Left ventricle myocardium inferior (tissue), 1 donor: ENCODE measurements around the gene UPF1. TPM values are rescaled to one million over a fixed set of nuclear protein-coding genes. Genes with fewer than 3 reads are reported as not detected.
A peak's percentile ranks its signal among the peaks of the same experiment; 100 is the strongest.

Experiments
- DNase-seq: peaks from one replicate; pipeline ENCODE4 v3.0.0-alpha.2; 2020
- H3K27ac ChIP-seq: fragments of 200-600 bp; replicated peaks from 2 replicates; pipeline ENCODE4 v1.8.0; 2021
- H3K27me3 ChIP-seq: fragments of 200-600 bp; 2 replicates; pipeline ENCODE4 v1.8.0; 2021; ENCODE audit warnings: low read depth
- H3K36me3 ChIP-seq: fragments of 200-600 bp; 2 replicates; pipeline ENCODE4 v1.8.0; 2021
- H3K4me1 ChIP-seq: fragments of 200-600 bp; 2 replicates; pipeline ENCODE4 v1.8.0; 2021
- H3K4me3 ChIP-seq: fragments of 200-600 bp; 2 replicates; pipeline ENCODE4 v1.8.0; 2021; ENCODE audit warnings: mild to moderate bottlenecking, moderate library complexity
- H3K9me3 ChIP-seq: fragments of 200-600 bp; replicated peaks from 2 replicates; pipeline ENCODE4 v1.8.0; 2021
- CTCF ChIP-seq: fragments of 200-600 bp; IDR thresholded peaks from 2 replicates; pipeline ENCODE4 v1.8.0; 2021; ENCODE audit warnings: antibody characterized with exemption, mild to moderate bottlenecking, borderline replicate concordance
- intact Hi-C: fragments of 100-400 bp; cut with micrococcal nuclease; formaldehyde crosslinking; loops from one replicate; pipeline ENCODE4 v1.11.0; 2022
- total RNA-seq: library from RNA; stranded (reverse); fragmentation: NEBNext Ultra II Directional; extraction: Animal tissue kit (Norgen Biotek cat#: 25700); gene quantifications from one replicate; pipeline ENCODE4 v1.2.1, GENCODE V29; 2021
- donor health status: DM: no; HTN: yes; CAD: no; lungs with severe emphysema.

UPF1 gene
- total RNA-seq, 1 donor from 2014 or later, result 32.3 TPM

- no peak for DNase-seq
- H3K27ac ChIP-seq, result no peak overlapping the region
- TF ChIP-seq CTCF, result no peak
- no peaks in the 10 kb centered on the region for H3K36me3 ChIP-seq
- H3K4me1 ChIP-seq, result peaks cover 24% of the 10 kb centered on the region
- no peaks in the 10 kb centered on the region for H3K9me3 ChIP-seq
- intact Hi-C loops, result no loop called here
- peaks cover 49% of the 10 kb centered on the region for H3K27me3 ChIP-seq
- no peak overlapping the region for H3K4me3 ChIP-seq
These were observed 62.0 kb downstream of the UPF1 start for GRCh38 chr19:18893587-18894253.

- no peaks in the 10 kb centered on the region for H3K9me3 ChIP-seq
- peak overlapping the region; percentile 65 for H3K4me3 ChIP-seq
- peaks cover 24% of the 10 kb centered on the region for H3K4me1 ChIP-seq
- peaks cover 49% of the 10 kb centered on the region for H3K27me3 ChIP-seq
- intact Hi-C loops, result no loop called here
- H3K27ac ChIP-seq, result no peak overlapping the region
- H3K36me3 ChIP-seq, result peaks cover 5% of the 10 kb centered on the region
- no peak for TF ChIP-seq CTCF
- DNase-seq, result no peak
These were observed 62.7 kb downstream of the UPF1 start for GRCh38 chr19:18894254-18895037.

- peaks cover 49% of the 10 kb centered on the region for H3K27me3 ChIP-seq
- intact Hi-C loops, result no loop called here
- TF ChIP-seq CTCF, result peak; percentile 39
- H3K4me3 ChIP-seq, result peak overlapping the region; percentile 65
- DNase-seq, result no peak
- H3K9me3 ChIP-seq, result no peaks in the 10 kb centered on the region
- H3K36me3 ChIP-seq, result peaks cover 13% of the 10 kb centered on the region
- peaks cover 24% of the 10 kb centered on the region for H3K4me1 ChIP-seq
- H3K27ac ChIP-seq, result no peak overlapping the region
These were observed 63.5 kb downstream of the UPF1 start for GRCh38 chr19:18895038-18895823.

GRCh38 chr19:18895824-18896341, 64.1 kb downstream of the UPF1 start, which contains the start of gene CERS1:
Gene CERS1 (minus strand): TSS chr19:18896158. CDS start chr19:18896072, 86 bp downstream.
- Histone ChIP-seq H3K9me3 (no peaks in the 10 kb centered on the region), H3K27ac (no peak within 1 kb of the TSS), H3K4me3 (peak within 1 kb of the TSS; percentile 65), H3K27me3 (peaks cover 49% of the 10 kb centered on the region), H3K36me3 (peaks cover 19% of the 10 kb centered on the region), H3K4me1 (peaks cover 24% of the 10 kb centered on the region)
- intact Hi-C loops, result no loop called here
- TF ChIP-seq CTCF, result no peak
- no peak for DNase-seq

- H3K4me1 ChIP-seq, result peaks cover 24% of the 10 kb centered on the region
- intact Hi-C loops, result no loop called here
- H3K27me3 ChIP-seq, result peaks cover 49% of the 10 kb centered on the region
- H3K4me3 ChIP-seq, result peak overlapping the region; percentile 30
- no peak for TF ChIP-seq CTCF
- no peak for DNase-seq
- no peaks in the 10 kb centered on the region for H3K9me3 ChIP-seq
- no peak overlapping the region for H3K27ac ChIP-seq
- peaks cover 25% of the 10 kb centered on the region for H3K36me3 ChIP-seq
These were observed 64.7 kb downstream of the UPF1 start for GRCh38 chr19:18896421-18896841.
